NCI-H774 (cell line): ENCODE measurements around the gene FILIP1L.

Experiments
- DNase-seq: peaks from one replicate; lab custom pipeline; 2025; lab: John Stamatoyannopoulos, UW

FILIP1L gene

DNA sequence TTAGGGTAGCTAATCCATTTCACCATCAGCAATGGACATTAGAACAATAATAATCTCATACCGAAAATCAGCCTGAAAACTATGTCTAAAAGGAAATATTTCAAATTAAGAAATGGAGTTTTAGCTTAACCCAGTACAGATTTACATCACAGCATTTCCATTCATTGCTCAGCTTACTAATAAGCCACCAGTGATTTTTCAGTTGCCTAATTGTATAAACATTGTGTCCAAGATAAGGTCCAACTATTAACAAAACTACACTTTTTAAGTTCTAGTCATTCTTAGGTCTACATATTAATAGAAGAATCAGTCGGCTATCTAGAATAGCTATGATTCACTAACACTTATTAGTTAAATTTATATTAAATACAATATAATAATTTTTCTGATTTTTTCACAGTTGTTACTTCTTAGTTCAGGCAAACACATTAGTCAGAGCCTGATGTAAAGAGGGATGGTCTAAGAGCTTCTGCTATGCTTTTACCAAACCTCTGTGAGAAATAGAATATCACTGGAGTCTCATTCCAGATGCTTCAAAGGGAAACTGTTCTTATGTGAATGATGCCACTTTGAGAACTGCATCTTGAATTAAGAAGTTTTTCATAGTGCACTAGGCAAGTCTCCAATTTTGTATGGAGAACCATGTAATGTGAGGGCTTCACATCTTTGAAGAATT, 222.6 kb downstream of the FILIP1L start:
- DNase-seq, result no peak

DNA sequence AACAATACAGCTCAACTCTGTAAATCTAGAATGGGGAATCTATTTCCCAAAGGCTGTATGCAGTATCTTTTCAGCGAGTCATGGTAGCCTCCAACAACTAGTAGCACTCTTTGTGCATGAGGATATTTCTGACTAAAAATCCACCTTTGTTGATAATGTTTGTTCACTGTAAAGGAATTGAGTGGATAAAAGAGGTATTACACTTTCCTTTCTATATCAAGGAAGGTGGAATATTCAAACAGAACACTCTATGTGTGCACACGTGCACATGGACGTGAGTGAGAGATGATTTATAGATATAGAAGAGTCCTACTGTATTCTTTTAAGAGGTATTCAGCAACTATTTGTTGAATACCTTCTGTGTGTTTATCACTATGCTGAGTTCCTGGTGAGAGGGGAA, 228.4 kb downstream of the FILIP1L start:
- DNase-seq, result no peak

- no peak for DNase-seq
Measured at GRCh38 chr3:99885085-99885484, 229.2 kb downstream of the FILIP1L start.

GRCh38 chr3:99884484-99884883, 229.8 kb downstream of the FILIP1L start:
- DNase-seq, result no peak

DNA sequence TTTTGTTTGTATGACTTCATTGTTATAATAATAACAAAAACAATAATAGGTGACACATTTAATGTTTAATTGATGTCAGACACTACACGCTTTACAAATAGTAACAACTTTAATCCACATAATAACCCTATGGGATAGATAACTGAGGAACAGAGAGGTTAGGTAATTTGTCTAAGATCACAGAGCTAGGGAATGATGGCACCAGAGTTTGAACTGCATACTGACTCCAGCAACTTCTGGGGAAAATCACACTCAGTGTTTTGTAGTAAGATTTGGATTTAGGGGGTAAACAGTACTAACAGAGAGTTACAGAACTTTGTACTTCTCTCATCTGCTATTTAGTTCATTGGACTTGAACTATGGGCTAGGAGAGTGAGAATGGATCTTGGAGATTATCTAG, 230.6 kb downstream of the FILIP1L start:
- DNase-seq, result no peak

- DNase-seq, result no peak
Measured at GRCh38 chr3:99883138-99883461, 231.2 kb downstream of the FILIP1L start.

GRCh38 chr3:99882436-99883137, 231.7 kb downstream of the FILIP1L start:
- DNase-seq, result no peak

- DNase-seq, result no peak
Measured at GRCh38 chr3:99881121-99881524, 233.2 kb downstream of the FILIP1L start.

DNA sequence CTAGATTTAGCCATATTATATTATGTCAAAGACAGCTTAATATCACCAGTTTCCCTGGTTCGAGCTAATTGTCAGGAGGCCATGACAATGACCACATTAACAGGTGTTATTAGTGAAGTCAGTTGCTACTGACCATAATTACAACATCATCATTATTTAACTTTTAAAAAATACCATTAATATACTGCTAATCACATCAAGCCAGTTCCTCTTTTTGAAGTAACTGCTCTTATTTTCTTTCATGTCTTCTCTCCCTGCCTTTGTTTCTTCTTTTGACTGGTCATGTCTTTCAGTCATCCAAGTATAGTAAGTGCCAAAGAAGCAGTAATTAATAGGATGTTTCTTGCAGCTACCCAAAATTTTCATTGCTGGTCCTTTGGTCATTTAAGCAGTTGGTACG, 235.0 kb downstream of the FILIP1L start:
- DNase-seq, result no peak

- DNase-seq, result no peak
Measured at GRCh38 chr3:99878005-99878404, 236.3 kb downstream of the FILIP1L start.

- DNase-seq, result no peak
Measured at GRCh38 chr3:99877031-99877579, 237.2 kb downstream of the FILIP1L start.

DNA sequence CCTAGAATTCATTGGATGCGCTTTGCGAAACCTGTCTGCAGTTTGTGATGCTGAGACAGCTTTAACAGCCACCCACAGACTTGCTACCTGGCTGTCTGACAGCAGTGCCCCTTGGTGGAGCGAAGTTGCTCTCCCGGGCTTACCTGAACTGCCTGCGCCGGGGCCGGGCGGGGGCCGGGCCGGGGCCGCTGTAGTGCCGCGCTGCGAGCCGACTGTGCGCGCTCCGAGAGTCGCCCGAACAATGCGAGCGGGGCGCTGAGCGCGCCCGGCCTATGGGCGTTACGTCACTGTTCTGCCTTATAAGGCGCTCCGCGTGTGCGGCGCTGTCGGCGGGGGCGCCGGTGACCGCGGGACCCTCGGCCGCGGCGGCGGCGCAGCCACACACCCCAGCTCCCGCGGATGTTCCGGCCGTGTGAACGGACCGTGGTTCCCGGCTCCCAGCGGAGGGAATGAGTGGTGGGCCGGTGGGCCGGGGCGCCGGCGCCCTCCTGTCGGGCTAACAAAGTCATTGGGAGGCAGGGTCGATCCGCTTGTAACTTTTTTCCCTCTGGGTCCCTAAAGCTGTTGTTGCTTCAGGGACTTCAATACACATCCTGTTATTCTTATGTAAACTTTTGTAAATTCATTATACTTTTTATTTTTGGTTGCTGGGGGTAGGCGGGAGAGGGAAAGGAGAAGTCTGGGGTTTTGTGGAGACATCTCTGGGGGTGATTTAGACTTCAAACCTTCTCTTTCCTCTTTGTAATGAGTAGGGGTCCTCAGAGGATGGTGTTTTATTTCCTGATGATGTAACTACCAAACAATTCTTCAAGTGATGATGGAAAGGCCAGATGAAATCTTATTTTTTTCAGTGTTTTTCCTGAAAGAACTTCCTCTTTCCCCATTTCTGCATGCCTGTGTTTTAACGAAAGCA, 238.1 kb downstream of the FILIP1L start:
- no peak for DNase-seq

DNA sequence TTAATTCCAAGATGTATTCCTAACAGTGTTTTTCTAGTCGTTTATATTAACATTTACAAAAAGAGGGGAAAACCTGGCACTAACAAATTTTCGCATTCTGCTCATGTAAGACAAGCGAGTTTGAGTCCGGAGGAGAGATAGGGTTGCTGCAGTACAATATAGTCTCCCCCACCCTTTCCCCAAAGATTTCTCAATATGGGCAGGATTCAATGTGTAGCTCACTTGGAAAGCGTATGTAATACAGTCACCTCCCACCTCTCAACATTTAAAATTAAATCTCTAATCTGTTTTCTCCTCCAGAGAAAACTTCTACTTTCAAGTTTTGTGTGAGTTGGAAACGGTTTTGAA, 238.7 kb downstream of the FILIP1L start:
- no peak for DNase-seq

- DNase-seq, result no peak
Measured at GRCh38 chr3:99874237-99875002, 239.9 kb downstream of the FILIP1L start.

DNA sequence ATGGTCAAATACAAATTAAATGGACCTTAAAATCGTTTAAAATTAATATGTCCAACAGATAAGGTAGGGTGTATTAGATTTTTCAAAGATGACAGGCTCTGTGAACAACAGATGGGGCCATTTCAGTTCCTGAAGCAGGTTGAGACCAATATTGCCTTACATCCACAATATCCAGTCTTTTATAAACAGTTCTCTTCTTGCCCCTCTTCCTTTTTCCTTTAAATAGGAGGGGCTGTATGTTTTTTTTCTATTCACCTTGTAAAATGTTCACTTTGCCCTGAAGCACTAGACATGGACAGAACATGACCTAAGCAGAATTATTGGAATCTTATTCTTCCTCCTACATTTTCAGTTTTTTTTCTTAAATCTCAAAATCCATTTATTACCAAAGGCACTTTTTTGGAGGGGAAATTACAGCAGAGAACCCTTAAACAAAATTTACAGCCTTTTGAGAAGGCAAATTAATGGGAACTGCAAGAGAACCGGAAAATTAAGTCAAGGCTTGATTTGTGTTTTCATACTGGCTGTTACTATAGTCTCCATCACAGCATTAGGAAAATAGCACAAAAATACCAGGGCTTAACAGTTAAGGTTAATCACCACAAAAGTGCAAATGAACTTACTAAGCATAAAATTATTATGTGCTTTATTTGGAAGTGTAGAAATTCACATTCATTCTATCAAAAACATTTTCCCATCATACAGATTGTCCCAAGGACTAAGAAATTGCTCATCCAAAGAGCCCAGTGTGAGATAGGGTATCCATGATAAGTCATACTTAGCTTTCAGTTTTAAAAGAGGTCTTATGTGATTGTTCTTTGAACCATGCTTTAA, 240.8 kb downstream of the FILIP1L start:
- no peak for DNase-seq

GRCh38 chr3:99872923-99873254, 241.4 kb downstream of the FILIP1L start:
- DNase-seq, result no peak

DNA sequence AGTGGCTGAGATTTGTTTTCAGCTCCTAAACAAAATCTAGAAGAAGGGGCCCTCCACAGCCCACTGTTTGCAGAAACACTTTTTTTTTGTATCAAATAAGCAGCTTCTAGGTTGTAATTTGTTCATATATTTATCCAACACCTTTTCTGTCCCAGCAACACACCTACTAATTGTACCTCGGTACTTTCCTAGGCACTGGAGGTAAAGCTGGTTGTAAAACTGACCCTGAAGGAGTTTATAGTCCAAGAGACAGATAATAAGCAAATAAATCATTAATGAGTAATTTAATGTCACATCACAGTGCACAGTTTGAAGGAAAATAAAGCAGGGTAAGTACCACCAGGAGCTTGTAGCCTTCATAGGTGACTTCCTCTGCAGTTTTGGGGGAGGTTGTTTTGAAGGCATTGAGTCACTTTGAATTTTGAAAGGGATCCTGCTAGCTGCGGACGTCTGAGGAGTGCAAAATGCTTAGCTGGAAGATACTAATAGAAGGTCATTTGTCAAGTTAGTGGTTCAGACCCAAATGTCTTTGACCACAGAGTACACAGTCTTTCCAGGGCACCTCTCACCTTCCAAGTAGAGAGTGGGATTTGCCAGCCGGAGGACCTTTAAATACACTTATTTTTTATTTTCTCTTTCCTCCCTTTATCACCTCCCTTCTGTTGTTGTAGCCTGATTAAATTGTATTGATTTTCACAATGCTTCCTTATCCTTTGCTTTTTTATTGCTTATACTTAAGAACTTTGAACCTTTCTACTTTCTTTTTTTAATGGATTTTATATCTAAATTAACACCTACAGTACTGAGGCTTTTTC, 242.9 kb downstream of the FILIP1L start:
- DNase-seq, result no peak

GRCh38 chr3:99870712-99871111, 243.6 kb downstream of the FILIP1L start:
- DNase-seq, result no peak

DNA sequence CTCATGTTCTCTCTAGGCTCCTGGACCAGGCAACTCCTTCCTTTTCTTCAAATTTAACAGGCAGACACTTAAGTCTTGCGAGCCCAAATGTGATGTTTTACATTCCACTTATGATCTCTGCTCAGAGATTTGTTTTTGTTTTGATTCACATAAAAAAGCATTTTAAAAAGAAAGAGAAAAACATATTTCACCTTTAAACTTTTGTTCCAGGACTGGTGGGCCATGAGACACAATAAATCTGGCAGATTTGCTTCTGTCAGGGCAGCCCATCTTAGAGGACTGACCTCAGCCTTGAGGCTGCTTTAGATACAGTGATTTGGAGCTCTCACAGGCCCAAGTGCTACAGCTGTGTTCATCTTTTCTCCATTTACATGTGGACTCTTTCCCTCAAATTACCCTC, 244.7 kb downstream of the FILIP1L start:
- no peak for DNase-seq

DNA sequence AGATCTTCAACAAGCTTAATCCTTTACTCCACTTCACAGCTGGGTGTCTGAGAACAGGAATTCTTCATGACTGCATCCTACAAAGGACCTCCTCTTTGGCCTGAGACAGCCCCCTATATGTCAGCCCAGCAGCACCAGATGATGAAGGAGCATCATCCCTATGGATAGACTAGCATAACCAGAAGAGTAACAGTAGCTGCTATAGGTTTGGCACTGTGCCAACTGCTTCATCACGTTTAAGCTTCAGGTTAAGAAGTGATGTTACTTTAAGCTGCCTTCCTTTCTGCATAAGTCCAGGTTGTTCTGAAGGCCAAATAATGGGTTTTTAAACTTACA, 246.0 kb downstream of the FILIP1L start:
- DNase-seq, result no peak
